ENCODE results near the gene ELOA. TPM values are rescaled to one million over a fixed set of nuclear protein-coding genes. Genes with fewer than 3 reads are reported as not detected.
"Not testable (repeated sequence)": the region's sequence is repeated elsewhere in the genome, so short reads cannot be mapped to it uniquely, and the experiment has no call there.

The ELOA gene
- total RNA-seq, 1 donor from 2014 or later: 64.2 TPM

DNA sequence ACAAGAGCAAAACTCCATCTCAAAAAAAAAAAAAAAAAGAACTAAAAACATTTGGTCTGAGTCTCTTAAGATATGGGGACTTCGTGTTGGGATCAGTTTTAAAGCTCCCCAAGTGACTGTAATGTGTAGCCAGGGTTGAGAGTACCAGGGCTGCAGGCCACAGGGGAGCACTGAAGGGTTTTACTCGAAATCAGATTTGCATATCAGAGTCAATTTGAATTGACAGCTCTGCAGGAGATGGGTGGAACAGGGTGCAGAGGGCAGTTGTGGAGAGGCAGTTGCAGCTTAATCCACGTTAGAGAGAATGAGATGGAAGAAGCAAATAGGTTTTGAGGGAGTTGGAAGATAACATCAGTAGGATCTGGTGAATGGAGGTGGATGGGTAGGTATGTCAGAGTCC, 20.6 kb upstream of the ELOA start:
- intact Hi-C loops (cut with DNase I): no loop called here
- H3K27ac ChIP-seq: no peak overlapping the region
- DNase-seq: no peak
- no peak overlapping the region for H3K4me3 ChIP-seq
- TF ChIP-seq, protein P1, sequence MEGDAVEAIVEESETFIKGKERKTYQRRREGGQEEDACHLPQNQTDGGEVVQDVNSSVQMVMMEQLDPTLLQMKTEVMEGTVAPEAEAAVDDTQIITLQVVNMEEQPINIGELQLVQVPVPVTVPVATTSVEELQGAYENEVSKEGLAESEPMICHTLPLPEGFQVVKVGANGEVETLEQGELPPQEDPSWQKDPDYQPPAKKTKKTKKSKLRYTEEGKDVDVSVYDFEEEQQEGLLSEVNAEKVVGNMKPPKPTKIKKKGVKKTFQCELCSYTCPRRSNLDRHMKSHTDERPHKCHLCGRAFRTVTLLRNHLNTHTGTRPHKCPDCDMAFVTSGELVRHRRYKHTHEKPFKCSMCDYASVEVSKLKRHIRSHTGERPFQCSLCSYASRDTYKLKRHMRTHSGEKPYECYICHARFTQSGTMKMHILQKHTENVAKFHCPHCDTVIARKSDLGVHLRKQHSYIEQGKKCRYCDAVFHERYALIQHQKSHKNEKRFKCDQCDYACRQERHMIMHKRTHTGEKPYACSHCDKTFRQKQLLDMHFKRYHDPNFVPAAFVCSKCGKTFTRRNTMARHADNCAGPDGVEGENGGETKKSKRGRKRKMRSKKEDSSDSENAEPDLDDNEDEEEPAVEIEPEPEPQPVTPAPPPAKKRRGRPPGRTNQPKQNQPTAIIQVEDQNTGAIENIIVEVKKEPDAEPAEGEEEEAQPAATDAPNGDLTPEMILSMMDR (IDR thresholded peaks at IDR 0.05): no peak
- H3K9me3 ChIP-seq: no peaks in the 10 kb centered on the region
- H3K36me3 ChIP-seq: no peaks in the 10 kb centered on the region
- ATAC-seq: no peak
- no peaks in the 10 kb centered on the region for H3K27me3 ChIP-seq (ENCODE audit: low read depth)
- peaks cover 14% of the 10 kb centered on the region for H3K4me1 ChIP-seq

DNA sequence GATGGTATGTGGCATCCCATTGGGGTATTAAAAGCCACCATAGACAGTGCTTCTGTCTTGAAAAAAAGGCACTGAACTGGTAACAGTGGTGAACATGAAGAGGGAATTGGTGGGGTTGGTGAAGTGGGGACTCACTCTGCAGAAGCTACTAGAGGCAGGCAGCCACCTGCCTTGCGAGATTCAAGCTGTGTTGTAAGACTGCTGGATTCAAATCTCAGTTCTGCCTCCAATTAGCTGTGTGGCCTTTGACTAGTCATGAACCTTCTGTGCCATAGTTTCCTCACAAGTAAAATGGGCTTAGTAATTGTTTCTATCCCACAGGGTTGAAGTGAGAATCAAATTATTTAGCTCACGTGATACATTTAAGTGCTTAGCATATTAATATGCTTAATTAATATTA, 16.6 kb upstream of the ELOA start:
- H3K4me1 ChIP-seq: peaks cover 33% of the 10 kb centered on the region
- peak overlapping the region; percentile 64 for H3K27ac ChIP-seq
- DNase-seq: no peak

DNA sequence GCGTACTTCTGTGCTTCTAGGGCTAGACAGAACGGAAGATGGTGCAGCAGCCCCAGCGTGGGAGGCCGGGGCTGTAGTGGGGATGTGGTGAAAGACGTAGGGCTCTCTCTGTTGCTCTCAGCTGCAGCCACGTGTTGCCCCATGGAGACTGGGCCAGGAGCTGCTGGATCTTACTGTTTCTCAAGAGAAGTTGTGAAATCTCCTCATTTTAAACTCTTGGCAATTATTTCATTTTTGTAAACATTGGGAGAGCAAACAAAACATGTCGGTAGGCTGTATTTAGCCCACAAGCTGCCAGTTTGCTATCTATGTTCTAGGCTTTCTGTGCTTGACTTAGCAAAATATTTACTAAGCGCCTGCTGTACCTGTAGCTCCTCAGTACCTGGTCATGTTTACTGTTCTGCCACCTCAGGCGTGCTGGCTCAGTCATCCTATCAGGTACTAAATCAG, 15.9 kb upstream of the ELOA start:
- peak; percentile 92 for DNase-seq
- peak; percentile 96 to 97 for ATAC-seq
- intact Hi-C loops (cut with DNase I): no loop called here
- Histone ChIP-seq H3K27me3 (ENCODE audit: low read depth) (no peaks in the 10 kb centered on the region), H3K27ac (peak overlapping the region; percentile 64), H3K4me3 (no peak overlapping the region), H3K36me3 (no peaks in the 10 kb centered on the region), H3K4me1 (peaks cover 33% of the 10 kb centered on the region), H3K9me3 (no peaks in the 10 kb centered on the region)
- TF ChIP-seq, protein P1 (IDR thresholded peaks at IDR 0.05): no peak

More for the DNA sequence above, 16.6 kb upstream of the ELOA start:
- Histone ChIP-seq H3K4me3 (no peak overlapping the region), H3K27me3 (ENCODE audit: low read depth) (no peaks in the 10 kb centered on the region), H3K36me3 (no peaks in the 10 kb centered on the region), H3K9me3 (no peaks in the 10 kb centered on the region)
- no peak for ATAC-seq
- intact Hi-C loops (cut with DNase I): no loop called here
- TF ChIP-seq, protein P1 (IDR thresholded peaks at IDR 0.05): no peak

DNA sequence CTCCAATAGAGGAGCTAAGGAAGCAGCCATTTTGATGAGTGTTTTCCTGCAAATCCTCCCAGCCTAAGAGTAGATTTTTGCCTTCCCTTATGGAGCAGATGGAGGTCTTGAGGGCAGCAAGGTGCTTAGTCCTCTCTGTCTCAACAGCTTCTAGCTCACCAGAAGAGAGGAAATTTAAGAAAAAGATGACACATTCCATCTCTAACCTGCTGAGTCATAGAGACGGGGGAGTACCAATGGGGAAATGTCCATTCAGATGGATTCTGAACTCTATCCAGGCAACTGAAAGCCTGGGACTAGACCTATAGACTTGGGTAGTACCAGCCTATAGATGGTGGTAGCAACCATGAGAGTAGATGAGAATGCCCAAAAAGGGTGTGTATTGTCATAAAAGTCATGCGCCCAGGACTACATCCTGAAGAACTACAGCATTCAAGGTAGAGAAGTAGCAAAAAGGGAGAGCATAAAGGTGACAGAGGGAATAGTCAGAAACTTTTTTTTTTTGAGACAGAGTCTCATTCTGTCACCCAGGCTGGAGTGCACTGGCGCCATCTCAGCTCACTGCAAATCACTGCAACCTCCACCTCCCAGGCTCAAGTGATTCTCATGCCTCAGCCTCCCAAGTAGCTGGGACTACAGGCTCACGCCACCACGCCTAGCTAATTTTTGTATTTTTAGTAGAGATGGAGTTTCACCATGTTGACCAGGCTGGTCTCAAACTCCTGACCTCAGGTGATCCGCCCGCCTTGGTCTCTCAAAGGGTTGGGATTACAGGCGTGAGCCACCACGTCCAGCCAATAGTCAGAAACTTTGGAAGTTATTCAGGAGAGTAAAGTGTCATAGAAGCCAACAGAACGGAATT, 10.7 kb upstream of the ELOA start:
- Histone ChIP-seq H3K27ac (no peak overlapping the region), H3K9me3 (no peaks in the 10 kb centered on the region), H3K4me3 (no peak overlapping the region), H3K36me3 (peaks cover 4% of the 10 kb centered on the region), H3K27me3 (ENCODE audit: low read depth) (no peaks in the 10 kb centered on the region), H3K4me1 (peaks cover 20% of the 10 kb centered on the region)
- intact Hi-C loops (cut with DNase I): no loop called here
- TF ChIP-seq, protein P1 (IDR thresholded peaks at IDR 0.05): no peak
- DNase-seq (no peak), ATAC-seq (no peak)

DNA sequence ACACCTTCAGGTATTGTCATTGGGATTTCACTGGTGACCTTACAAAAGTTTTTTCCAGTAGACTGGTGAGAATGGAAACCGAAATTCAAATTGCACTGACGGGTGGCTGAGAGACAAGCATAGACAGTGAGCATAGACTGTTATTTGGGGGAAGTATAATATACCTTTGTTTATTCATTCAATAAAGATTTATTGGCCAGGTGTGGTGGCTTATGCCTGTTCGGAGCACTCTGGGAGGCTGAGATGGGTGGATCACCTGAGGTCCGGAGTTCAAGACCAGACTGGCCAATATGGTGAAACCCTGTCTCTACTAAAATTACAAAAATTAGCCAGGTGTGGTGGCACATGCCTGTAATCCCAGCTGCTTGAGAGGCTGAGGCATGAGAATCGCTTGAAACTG, 10.0 kb upstream of the ELOA start:
- H3K36me3 ChIP-seq; intact Hi-C loops (cut with DNase I): not testable (repeated sequence)

DNA sequence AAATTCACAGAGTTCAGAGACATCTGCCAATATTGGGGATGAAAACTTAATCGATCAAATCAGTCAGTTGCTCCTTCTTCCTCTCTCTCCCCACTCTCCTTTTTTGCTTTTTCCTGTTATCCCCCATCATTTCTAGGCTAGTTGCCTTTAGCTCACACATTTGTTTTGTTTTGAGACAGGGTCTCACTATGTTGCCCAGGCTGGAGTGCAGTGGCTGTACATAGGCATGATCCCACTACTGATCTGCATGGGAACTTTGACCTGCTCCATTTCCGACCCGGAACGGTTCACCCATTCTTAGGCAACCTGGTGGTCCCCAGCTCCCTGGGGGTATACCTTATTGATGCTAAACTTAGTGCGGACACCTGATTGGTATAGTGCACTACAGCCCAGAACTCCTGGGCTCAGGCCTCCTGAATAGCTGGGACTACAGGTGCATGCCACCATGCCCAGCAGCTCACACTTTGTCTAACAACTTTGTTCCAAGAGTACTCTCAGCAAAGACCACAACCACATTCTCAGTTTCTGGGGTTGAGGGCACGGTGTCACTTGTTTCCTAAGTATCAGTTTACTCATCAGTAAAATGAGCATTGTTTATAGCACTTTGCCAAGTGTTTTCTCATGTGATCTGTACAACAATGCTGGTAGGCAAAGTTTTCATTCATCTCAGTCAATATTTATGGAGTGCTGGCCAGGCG, 6.7 kb upstream of the ELOA start:
- Histone ChIP-seq H3K9me3 (no peaks in the 10 kb centered on the region), H3K27ac (no peak overlapping the region), H3K36me3 (peaks cover 4% of the 10 kb centered on the region), H3K4me1 (no peaks in the 10 kb centered on the region), H3K4me3 (no peak overlapping the region), H3K27me3 (ENCODE audit: low read depth) (no peaks in the 10 kb centered on the region)
- TF ChIP-seq, protein P1 (IDR thresholded peaks at IDR 0.05): no peak
- no peak for ATAC-seq
- intact Hi-C loops (cut with DNase I): no loop called here
- DNase-seq: no peak

More for the DNA sequence above, 10.0 kb upstream of the ELOA start:
- H3K27me3 ChIP-seq (ENCODE audit: low read depth); H3K4me3 ChIP-seq; DNase-seq; H3K27ac ChIP-seq; ATAC-seq; H3K9me3 ChIP-seq: not testable (repeated sequence)
- H3K4me1 ChIP-seq: peaks cover 13% of the 10 kb centered on the region

Data from lower lobe of right lung (tissue), 2 donors.